Endothelial cell (in vitro differentiated cells): Measurements from ENCODE around the gene KCNB1. TPM values are rescaled to one million over a fixed set of nuclear protein-coding genes. Genes with fewer than 3 reads are reported as not detected.

ENCODE experiments used
- DNase-seq: peaks from one replicate; pipeline ENCODE4 v3.0.0; 2021; ENCODE audit warnings: low spot score
- H3K27ac Mint-ChIP-seq: one replicate; pipeline ENCODE4 v1.8.0; 2021; ENCODE audit warnings: mixed read lengths, inconsistent platforms; ENCODE audit not compliant: unreplicated experiment
- H3K27me3 Mint-ChIP-seq: one replicate; pipeline ENCODE4 v1.8.0; 2021; ENCODE audit warnings: mild to moderate bottlenecking, moderate library complexity, mixed read lengths, inconsistent platforms; ENCODE audit not compliant: unreplicated experiment
- H3K36me3 Mint-ChIP-seq: one replicate; pipeline ENCODE4 v1.8.0; 2021; ENCODE audit warnings: mild to moderate bottlenecking, low read depth, mixed read lengths, inconsistent platforms; ENCODE audit not compliant: unreplicated experiment
- H3K4me1 Mint-ChIP-seq: one replicate; pipeline ENCODE4 v1.8.0; 2021; ENCODE audit warnings: mild to moderate bottlenecking, mixed read lengths, inconsistent platforms; ENCODE audit not compliant: unreplicated experiment
- H3K4me3 Mint-ChIP-seq: one replicate; pipeline ENCODE4 v1.8.0; 2021; ENCODE audit warnings: mild to moderate bottlenecking, mixed read lengths, inconsistent platforms; ENCODE audit not compliant: unreplicated experiment
- H3K9me3 Mint-ChIP-seq: one replicate; pipeline ENCODE4 v1.8.0; 2021; ENCODE audit warnings: mixed read lengths, inconsistent platforms; ENCODE audit not compliant: unreplicated experiment
- total RNA-seq: library from RNA; stranded (reverse); fragmentation: NEBNext Ultra II Directional; extraction: Animal tissue kit (Norgen Biotek cat#: 25700); gene quantifications from one replicate; pipeline ENCODE4 v1.2.1, GENCODE V29; 2021; ENCODE audit not compliant: unreplicated experiment
- TF ChIP-seq, protein P1 (sequence below): fragments of 200-600 bp; sonication (generic); IDR thresholded peaks from one replicate; pipeline ENCODE4 v1.5.0; 2021; ENCODE audit warnings: antibody characterized with exemption; ENCODE audit not compliant: unreplicated experiment

KCNB1 gene
- total RNA-seq, 1 donor from 2014 or later, result 0.36 TPM

DNA sequence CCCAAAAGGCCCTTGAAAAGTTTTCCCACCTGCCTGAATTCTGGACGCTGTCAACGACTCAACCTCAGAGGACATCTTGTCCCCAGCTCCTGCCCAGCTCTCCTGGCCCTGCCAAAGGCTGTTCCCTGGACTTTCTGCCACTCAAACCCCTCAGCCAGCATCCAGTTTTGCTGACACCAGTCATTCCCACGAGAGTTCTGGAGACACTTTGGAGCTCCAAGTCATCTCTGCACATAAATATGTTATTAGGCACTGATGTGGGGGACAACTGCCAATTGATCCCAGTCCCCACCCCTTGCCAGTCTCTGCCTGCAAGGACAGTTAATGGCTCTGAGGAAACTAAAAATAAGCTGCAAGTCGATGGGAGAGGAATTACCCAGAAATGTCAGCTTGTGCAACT, 38.9 kb upstream of the KCNB1 start:
- DNase-seq, result no peak
- H3K36me3 Mint-ChIP-seq, result peaks cover 12% of the 10 kb centered on the region
- no peak overlapping the region for H3K4me3 Mint-ChIP-seq
- TF ChIP-seq, protein P1, sequence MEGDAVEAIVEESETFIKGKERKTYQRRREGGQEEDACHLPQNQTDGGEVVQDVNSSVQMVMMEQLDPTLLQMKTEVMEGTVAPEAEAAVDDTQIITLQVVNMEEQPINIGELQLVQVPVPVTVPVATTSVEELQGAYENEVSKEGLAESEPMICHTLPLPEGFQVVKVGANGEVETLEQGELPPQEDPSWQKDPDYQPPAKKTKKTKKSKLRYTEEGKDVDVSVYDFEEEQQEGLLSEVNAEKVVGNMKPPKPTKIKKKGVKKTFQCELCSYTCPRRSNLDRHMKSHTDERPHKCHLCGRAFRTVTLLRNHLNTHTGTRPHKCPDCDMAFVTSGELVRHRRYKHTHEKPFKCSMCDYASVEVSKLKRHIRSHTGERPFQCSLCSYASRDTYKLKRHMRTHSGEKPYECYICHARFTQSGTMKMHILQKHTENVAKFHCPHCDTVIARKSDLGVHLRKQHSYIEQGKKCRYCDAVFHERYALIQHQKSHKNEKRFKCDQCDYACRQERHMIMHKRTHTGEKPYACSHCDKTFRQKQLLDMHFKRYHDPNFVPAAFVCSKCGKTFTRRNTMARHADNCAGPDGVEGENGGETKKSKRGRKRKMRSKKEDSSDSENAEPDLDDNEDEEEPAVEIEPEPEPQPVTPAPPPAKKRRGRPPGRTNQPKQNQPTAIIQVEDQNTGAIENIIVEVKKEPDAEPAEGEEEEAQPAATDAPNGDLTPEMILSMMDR, result no peak
- H3K27ac Mint-ChIP-seq, result no peak overlapping the region
- H3K27me3 Mint-ChIP-seq, result no peaks in the 10 kb centered on the region
- H3K9me3 Mint-ChIP-seq, result no peaks in the 10 kb centered on the region
- no peaks in the 10 kb centered on the region for H3K4me1 Mint-ChIP-seq

DNA sequence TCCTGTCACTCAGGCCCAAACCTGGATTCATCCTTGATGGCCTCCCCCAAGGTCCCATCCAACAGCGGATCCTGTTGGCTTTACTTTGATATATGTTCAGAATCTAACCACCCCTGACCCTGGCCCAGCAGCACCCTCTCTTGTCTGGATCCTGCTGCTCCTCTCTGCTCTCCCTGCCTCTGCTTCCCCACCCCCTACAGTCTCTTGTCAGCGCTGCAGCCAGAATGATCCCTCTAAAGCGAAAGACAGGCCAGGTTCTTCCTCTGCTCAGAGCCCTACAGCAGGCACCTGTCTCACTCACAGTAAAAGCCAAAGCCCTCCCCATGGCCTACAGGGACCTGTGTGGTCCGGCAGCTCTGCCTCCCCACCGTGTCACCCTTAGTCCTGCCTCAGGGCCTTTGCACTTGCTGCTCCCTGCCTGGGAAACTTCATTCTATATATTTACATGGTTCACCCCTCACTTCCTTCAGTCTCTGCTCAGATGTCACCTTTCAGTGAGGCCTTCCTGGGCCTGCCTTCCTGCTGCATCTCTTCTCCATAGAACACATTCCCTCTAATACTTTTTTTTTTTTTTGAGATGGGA, 37.4 kb upstream of the KCNB1 start:
- TF ChIP-seq, protein P1, result no peak
- Mint-ChIP-seq H3K4me3 (no peak overlapping the region), H3K27ac (no peak overlapping the region), H3K9me3 (no peaks in the 10 kb centered on the region), H3K4me1 (no peaks in the 10 kb centered on the region), H3K36me3 (peaks cover 7% of the 10 kb centered on the region), H3K27me3 (no peaks in the 10 kb centered on the region)
- no peak for DNase-seq

DNA sequence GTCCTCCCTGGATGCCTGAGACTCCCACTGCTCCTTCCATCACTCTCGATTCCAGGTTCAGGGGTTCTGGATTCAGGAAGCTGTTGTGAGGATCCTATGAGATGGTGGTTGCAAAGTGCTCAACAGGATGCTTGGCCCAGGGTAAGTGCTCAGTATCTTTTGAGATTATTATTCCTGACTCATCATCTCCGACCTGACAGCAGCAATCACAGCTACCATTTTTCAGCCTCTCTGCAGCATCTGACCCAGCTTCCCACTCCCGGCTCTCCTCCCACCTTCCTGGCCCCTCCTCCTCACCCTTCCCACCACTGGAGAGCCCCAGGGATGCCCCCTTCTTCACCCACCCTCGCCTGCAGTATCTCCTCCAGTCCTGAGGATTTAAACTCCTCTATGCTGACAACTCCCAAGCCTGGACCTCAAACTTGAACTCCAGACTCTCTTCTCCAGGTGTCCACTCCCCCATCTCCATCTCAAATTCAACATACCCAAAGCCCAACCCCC, 36.8 kb upstream of the KCNB1 start:
- Mint-ChIP-seq H3K9me3 (no peaks in the 10 kb centered on the region), H3K4me1 (no peaks in the 10 kb centered on the region), H3K36me3 (peaks cover 3% of the 10 kb centered on the region), H3K27me3 (no peaks in the 10 kb centered on the region), H3K27ac (no peak overlapping the region), H3K4me3 (peak overlapping the region; percentile 21)
- no peak for DNase-seq
- TF ChIP-seq, protein P1, result no peak

GRCh38 chr20:49518576-49518975, 36.1 kb upstream of the KCNB1 start:
- TF ChIP-seq, protein P1, result no peak
- Mint-ChIP-seq H3K36me3 (peaks cover 3% of the 10 kb centered on the region), H3K9me3 (no peaks in the 10 kb centered on the region), H3K4me3 (no peak overlapping the region), H3K4me1 (no peaks in the 10 kb centered on the region), H3K27ac (no peak overlapping the region), H3K27me3 (no peaks in the 10 kb centered on the region)
- no peak for DNase-seq

DNA sequence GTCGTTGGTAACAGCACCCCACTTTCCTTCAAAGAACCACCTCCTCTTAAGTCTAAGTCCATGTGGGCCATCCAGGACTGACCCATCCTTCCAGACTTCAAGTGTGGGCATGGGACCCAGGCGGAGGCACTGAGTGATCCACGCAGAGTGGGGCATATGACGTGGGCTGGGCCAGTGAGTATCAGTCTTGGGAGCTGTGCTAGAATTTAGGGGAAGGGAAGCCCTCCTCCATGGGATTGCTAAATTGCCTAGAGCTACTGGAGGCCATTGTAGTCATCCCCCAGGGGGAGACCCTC, 35.3 kb upstream of the KCNB1 start:
- Mint-ChIP-seq H3K4me1 (no peaks in the 10 kb centered on the region), H3K4me3 (no peak overlapping the region), H3K9me3 (no peaks in the 10 kb centered on the region), H3K27ac (no peak overlapping the region), H3K27me3 (no peaks in the 10 kb centered on the region), H3K36me3 (peaks cover 3% of the 10 kb centered on the region)
- TF ChIP-seq, protein P1, result no peak
- DNase-seq, result no peak
